AG04450 (cell line): ENCODE results near the gene LILRB5. TPM values are rescaled to one million over a fixed set of nuclear protein-coding genes. Genes with fewer than 3 reads are reported as not detected.
"Not testable (repeated sequence)": the region's sequence is repeated elsewhere in the genome, so short reads cannot be mapped to it uniquely, and the experiment has no call there.

Experiments used
- CTCF ChIA-PET: fragments of 300-600, 350-600 bp; formaldehyde crosslinking; extraction: SDS; loops from one replicate; lab custom pipeline; 2022; ENCODE audit warnings: antibody characterized with exemption, inconsistent platforms; lab: Charles Lee
- POLR2A ChIA-PET: fragments of 350-600 bp; formaldehyde crosslinking; extraction: SDS; loops from one replicate; lab custom pipeline; 2021; ENCODE audit warnings: antibody characterized with exemption, inconsistent platforms; lab: Yijun Ruan, JAX
- DNase-seq: peaks from one replicate; pipeline ENCODE4 v3.0.0-alpha.2; 2011; ENCODE audit warnings: low read depth, low spot score
- H3K27ac ChIP-seq: one replicate; pipeline ENCODE4 v1.5.1; 2012; ENCODE audit warnings: low read depth, low read length, control low read depth
- H3K27me3 ChIP-seq: one replicate; pipeline ENCODE4 v1.6.0; 2012; ENCODE audit warnings: low read length; ENCODE audit not compliant: control insufficient read depth, insufficient read depth
- H3K4me3 ChIP-seq: 2 replicates; pipeline ENCODE4 v1.5.1; 2011; ENCODE audit warnings: mild to moderate bottlenecking, low read depth, low read length, control low read depth
- H3K9me3 ChIP-seq: 2 replicates; pipeline ENCODE4 v1.5.1; 2012; ENCODE audit warnings: low read length; ENCODE audit not compliant: control insufficient read depth, insufficient read depth
- CTCF ChIP-seq: IDR thresholded peaks from 2 replicates; pipeline ENCODE4 v1.5.1; 2011; ENCODE audit warnings: low read depth, low read length, control low read depth, inconsistent platforms
- polyA plus RNA-seq: library from polyadenylated mRNA; depleted of rRNA; stranded (reverse); fragments of >200 nt; gene quantifications from 2 replicates; pipeline ENCODE4 v1.2.3, GENCODE V29; 2011

Gene LILRB5
- polyA plus RNA-seq, 1 experiment, result not detected

GRCh38 chr19:54218960-54219661 is 38.0 kb downstream of the LILRB5 start:
- no peak overlapping the region for H3K27ac ChIP-seq
- no peak overlapping the region for H3K4me3 ChIP-seq
- no peak for DNase-seq
- no peaks in the 10 kb centered on the region for H3K9me3 ChIP-seq
- ChIA-PET POLR2A (no interaction called here), CTCF (no interaction called here)
- TF ChIP-seq CTCF, result no peak
- H3K27me3 ChIP-seq, result peaks cover 12% of the 10 kb centered on the region

GRCh38 chr19:54218259-54218658 is 38.8 kb downstream of the LILRB5 start:
- no peak for TF ChIP-seq CTCF
- DNase-seq, result no peak
- ChIA-PET CTCF (no interaction called here), POLR2A (no interaction called here)
- Histone ChIP-seq H3K27ac (no peak overlapping the region), H3K4me3 (no peak overlapping the region), H3K9me3 (no peaks in the 10 kb centered on the region), H3K27me3 (peaks cover 12% of the 10 kb centered on the region)

- CTCF ChIA-PET, POLR2A ChIA-PET, H3K9me3 ChIP-seq, H3K27ac ChIP-seq, H3K4me3 ChIP-seq, DNase-seq: not testable (repeated sequence)
- H3K27me3 ChIP-seq, result peaks cover 12% of the 10 kb centered on the region
Observed at GRCh38 chr19:54217517-54218247, 39.4 kb downstream of the LILRB5 start.

GRCh38 chr19:54216869-54217268 is 40.2 kb downstream of the LILRB5 start:
- ChIA-PET CTCF (no interaction called here), POLR2A (no interaction called here)
- peaks cover 10% of the 10 kb centered on the region for H3K27me3 ChIP-seq
- no peak for DNase-seq
- H3K4me3 ChIP-seq, result no peak overlapping the region
- H3K9me3 ChIP-seq, result no peaks in the 10 kb centered on the region
- H3K27ac ChIP-seq, result no peak overlapping the region
- no peak for TF ChIP-seq CTCF

GRCh38 chr19:54214734-54215133 is 42.3 kb downstream of the LILRB5 start:
- H3K4me3 ChIP-seq, H3K9me3 ChIP-seq, POLR2A ChIA-PET, CTCF ChIA-PET, DNase-seq, H3K27ac ChIP-seq, H3K27me3 ChIP-seq: not testable (repeated sequence)

GRCh38 chr19:54214217-54214616 is 42.9 kb downstream of the LILRB5 start:
- H3K9me3 ChIP-seq, H3K4me3 ChIP-seq, H3K27me3 ChIP-seq, H3K27ac ChIP-seq, DNase-seq, POLR2A ChIA-PET, CTCF ChIA-PET: not testable (repeated sequence)
